ENCODE results near the gene RESP18.
A peak's percentile ranks its signal among the peaks of the same experiment; 100 is the strongest.

RESP18 gene

DNA sequence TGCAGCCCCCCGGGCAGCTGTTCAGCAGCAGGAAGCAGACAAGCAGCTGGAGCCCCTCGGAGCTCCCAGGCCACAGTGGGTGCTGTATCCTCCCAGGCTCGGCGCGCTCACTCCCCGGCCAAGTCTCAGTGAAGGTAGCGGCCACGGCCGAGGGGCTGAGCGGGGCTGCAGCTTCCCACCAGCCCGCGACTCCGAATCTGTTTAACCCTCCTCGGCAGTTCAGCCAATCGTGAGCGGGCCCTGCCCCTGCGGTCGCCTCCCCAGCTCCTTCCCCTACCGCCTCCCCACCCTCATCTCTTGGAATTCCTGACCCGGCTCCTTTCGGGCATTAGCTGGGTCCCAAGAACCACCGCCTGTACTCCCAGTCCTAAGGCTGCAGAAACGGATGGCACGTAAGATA, at the start of gene RESP18:
RESP18 (minus strand) TSS at position 203 of the 400 bp plus-strand sequence.
- DNase-seq (ENCODE audit: low read depth): no peak

DNA sequence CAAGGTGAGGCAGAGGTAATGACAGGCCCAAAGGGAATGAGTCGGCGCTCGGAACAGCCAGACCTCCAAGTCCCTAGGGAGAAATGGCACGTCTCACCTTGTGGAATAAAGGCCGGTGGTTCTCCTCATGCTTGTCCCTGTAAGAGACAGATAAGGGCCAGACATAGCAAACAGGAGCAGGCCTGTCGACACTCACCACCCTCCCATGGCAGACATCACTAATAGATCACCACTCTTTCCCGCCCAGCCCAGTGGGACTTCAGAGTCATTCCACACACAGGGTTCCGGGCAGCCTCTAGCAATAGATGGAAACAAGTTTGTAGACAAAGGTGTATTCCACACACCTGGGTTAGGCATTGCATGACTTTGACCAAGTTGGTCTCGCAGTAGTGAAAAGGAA, 48.9 kb upstream of the RESP18 start:
- DNase-seq (ENCODE audit: low read depth): no peak

- DNase-seq (ENCODE audit: low read depth): no peak
These were observed 48.4 kb upstream of the RESP18 start for GRCh38 chr2:219380926-219381325.

DNA sequence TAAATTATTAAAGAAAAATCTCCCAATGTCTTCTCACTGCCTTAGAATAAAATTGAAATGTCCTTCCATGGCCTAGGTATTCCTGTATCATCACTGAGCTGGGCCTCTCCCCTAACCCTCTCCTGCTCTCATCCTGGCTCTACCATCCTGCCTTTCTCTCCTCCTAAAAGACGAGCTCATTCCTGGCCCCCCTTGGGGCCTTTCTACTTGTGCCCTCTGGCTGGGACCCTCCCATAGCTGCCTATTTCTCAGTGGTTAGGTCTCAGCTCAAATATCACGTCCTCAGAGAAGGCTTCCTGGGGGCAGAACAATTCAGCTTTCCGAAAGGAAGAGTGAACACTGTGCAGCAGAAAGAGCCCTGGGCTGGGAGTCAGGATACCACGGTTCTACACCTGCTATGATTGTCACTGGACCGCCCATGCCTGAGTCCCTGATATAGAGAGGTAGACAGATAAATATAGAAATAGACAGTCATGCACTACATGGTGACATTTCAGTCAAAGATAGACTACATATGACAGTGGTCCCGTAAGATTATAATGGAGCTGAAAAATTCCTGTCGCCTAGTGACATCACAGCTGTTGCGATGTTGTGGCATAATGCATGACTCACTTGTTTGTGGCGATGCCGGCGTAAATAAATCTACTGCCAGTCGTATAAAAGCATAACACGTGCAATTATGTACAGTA, 45.8 kb upstream of the RESP18 start:
- DNase-seq (ENCODE audit: low read depth): no peak

DNA sequence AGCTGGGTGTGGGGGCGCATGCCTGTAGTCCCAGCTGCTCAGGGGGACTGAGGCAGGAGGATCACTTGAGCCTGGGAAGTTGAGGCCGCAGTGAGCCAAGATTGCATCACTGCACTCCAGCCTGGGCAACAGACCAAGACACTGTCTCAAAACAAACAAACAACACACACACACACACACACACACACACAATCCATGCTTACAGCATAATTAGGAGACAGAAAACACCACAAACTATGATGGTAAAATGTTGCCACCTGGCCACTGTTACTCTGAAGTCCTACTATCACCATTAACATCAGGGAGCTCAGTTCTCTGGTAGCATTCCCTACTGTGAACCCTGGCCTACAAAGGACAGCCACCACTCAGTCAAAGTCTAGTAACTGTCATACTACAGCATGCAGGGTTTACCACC, 36.9 kb upstream of the RESP18 start:
- no peak for DNase-seq (ENCODE audit: low read depth)

DNA sequence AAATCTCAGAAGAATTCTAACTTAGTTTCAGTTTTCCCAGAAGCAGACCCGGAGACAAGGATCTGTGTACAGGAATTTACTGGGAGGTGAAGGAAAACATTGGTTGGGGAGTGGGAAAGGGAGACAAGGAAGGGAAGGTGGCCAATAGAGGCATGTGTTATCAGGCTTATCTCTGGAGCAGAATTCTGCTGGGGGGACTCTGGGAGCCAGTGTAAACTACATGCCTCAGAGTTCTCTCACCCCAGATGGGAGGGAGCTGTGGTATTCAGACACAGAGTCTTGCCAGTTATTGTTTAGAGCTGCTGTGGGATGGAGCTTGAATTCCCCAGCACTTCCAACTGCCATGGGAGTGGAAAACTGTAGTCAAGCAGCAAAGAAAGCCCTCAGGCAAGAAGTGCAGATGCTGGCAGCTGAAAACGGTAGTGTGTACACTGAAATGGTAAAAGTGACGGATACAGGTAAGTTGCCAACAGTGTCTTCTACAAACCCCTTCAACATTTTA, 36.2 kb upstream of the RESP18 start:
- DNase-seq (ENCODE audit: low read depth): no peak

DNA sequence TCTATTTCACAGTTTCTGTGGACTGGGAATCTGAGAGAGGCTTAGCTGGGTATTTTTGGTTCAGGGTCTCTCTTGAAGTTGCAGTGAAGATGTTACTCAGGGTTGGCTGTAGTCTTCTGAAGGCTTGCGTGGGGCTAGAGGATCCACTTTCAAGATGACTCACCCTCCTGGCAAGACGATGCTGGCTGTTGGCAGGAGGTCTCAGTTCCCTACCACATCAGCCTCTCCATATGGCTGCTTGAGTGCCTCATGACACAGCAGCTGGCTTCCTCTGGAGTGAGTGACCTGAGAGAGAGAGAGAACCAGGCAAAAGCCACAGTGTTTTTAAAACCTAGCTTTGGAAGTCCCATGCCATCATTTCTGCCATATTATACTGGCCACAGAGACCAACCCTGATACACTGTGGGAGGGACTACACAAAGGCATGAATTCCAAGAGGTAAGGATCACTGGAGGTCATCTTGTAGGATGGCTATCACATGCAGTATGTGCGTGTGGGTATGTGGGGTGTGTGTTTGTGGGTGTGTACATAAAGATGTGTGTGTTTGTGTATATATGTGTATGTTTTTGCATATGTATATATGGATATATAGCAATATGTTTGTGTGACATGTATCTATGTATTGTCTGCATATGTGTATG, 30.1 kb upstream of the RESP18 start:
- DNase-seq (ENCODE audit: low read depth): no peak

- no peak for DNase-seq (ENCODE audit: low read depth)
These were observed 29.5 kb upstream of the RESP18 start for GRCh38 chr2:219362072-219362471.

DNA sequence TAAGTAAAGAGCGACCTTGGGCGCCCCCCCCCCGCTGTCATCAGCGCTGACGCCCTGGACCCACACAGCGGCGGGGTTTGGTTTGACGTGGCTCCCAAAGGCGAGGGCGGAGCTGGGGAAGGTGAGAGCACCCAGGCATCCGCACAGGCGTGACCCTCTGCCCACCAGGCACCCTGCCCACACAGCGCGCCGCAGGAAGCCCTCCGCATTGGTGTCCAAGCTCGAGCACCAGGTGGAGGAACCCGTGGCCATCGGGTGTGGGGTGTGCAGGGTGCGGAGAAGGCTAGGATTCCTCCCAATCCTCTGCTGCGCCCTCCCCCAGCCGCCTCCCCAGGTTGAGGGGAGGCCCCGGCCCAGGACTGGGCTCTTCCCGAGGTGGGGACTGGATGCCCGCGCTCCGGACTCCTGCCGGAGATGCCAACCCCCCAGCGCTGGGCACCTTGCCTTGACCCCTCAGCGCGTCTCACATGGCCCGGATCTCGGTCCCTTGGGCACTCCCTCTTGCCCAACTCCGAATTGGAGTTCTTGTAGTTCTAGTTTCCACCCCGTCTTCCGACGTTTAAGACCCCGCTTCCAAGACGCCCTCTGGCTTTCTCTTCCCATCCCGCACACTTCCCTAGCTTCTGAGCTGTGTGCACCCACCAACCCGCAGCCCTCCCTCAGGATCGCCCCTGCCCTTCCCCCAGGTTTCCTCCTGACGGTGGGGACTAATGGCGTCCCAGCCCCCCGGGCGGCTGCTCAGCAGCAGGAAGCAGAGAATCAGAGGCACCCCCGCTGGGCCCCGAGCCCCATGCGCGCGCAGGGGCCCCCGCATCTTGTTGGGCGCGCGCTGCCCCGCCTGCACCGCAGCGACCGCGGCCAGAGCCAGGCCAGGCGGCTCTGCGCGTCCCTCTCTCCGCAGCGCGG, 25.9 kb upstream of the RESP18 start:
- DNase-seq (ENCODE audit: low read depth): no peak

DNA sequence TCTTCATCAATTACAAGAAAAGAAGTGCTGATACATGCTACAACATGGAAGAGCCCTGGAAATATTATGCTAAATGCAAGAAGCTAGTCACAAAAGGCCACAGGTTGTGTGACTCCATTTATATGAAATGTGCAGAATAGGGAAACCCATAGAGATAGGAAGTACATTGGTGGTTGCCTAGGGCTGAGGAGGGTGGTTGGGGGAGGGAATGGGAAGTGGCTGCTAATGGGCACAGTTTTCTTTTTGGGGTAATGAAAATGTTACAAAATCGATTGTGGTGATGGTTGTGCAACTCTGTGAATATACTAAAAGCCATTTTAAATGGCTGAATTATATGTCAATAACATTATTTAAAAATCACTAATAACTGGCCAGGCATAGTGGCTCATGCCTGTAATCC, 24.3 kb upstream of the RESP18 start:
- DNase-seq (ENCODE audit: low read depth): no peak

DNA sequence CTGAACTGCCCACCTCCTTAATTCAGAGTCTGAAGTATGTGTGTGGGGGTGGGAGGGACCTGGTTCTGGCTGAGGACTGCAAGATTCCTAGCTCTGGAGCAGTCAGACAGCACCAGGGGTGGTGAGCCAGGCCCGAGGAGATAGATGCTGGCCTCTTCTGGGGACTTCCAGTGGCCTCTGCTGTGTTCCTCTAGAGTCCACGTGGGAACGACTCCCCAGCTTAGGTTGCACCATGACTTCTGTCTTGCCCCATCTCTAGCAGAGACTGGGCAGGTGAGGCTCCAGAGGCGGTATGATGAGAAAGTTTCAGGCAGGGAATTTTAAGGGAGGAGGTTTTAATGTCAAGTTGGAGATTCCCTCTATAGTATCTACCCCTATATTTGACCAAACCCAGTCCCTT, 22.0 kb upstream of the RESP18 start:
- no peak for DNase-seq (ENCODE audit: low read depth)

DNA sequence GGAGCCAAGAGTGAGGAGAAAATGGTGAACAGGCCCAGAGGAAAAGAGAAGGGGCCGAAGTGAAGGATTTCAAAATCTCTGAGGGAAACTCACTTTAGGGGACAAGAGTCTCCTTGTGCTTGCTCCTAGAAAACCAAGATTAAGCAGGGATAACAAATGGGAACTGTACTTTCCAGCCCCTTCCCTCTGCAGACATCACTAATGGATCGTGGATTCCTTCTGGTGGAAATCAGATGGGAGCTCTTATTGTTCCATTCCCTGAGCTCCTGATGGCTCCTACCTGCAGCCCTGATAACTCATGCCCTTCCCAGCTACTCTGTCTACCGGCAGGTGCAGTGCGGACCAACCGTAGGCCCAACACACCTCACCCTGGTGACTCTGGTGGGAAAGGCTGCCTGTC, 20.6 kb upstream of the RESP18 start:
- no peak for DNase-seq (ENCODE audit: low read depth)

DNA sequence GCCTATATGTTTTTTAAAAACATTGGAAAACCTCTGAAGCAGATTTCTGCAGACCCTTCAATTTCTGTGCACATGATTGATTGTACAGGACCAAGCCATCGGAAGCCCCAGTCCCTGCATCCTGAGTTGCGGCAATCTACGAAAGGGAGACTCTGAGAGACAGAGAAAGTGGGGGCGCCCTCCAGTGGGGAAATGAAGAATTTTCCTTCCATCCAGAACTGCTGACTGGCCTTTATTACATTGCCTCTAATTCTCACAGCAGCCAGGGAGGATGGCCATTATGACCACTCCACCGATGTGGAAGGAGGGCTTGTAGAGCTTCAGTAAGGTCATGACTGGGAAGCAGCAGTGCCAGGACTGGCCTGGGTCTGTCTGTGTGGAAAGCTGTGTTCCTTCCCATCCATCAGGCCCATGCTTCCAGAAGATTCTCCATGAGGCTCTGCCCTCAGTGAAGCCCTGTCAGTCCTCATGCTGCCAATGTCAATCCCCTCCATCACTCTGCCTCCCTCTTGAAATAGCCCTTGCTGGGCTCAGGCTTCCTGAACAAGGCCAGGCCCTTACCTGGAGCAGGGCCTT, 20.0 kb upstream of the RESP18 start:
- DNase-seq (ENCODE audit: low read depth): peak; percentile 39

DNA sequence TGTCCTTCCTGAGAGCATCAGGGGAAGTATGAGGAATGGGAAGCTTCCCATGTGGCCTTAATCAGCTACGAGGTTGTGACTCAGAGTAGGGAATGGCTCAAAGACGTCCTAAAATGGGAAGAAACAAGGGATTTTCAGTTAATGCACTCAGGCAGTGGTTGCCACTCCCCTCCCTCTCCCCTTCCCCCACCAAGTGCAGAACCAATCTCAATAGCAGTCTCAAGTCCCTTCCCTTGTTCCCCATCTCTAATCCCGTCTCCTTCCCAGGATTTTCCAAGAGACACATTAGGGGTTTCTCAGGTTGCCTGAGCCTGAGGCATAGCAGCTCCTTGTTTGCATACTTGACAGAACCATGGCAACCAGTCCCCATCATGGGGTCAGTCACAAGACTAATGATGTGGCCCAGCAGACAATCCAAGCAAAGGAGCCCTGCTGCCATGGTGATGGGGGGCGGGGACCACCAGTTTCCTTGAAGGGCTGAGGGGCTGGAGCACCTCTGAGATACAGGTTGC, 18.2 kb upstream of the RESP18 start:
- DNase-seq (ENCODE audit: low read depth): no peak

- DNase-seq (ENCODE audit: low read depth): no peak
These were observed 17.7 kb upstream of the RESP18 start for GRCh38 chr2:219350215-219350614.

DNA sequence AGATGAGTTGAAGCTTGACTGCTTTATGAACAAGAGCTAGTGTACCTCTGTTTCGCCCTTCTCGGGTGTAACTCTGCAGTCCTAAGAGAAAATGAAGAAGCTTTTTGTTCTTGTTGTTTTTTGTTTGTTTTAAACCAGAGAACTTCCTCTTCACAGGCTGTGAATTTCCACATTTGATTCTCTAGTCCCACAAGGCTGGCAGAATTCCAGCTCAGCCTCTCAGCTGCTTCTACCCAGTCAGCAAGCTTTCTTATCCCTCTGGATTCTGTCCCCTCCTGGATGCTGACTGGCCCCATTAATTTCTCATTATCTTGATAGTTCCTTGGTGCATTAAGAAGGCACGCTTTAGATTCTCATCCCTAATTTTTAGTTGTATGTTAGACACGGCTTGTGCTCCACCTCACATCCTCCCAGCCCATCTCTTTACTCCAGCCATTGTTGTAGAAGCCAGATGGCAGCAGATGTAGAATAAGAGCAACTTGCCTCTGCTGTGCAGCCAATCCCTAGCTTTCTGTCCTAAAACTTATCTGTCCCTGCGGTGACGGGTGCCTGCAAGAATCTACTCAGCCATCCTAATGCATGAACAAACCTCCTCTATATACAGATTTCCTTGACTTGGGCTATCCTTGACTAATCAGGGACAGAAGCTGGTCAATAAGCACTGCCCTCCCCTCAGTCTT, 12.3 kb upstream of the RESP18 start:
- no peak for DNase-seq (ENCODE audit: low read depth)

DNA sequence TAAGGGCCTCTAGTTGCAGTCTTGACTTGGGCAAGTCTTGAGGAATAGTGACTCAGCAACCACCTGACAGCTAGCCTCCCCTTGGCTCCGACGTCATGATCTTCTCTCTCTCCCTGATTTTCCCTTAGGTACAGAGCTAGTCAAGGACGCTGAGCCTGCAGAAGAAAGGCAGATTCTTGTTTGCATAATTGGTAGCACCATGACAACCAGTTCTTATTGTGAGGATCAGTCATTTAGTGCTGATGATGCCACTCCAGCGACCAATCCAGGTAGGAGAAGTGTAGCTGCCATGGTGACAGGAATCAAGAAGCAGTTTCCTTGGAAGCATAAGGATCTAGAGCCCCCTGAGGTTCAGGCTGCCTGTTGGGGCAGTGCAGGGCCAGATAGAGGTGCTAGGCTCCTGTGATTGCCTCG, 2.8 kb upstream of the RESP18 start:
- DNase-seq (ENCODE audit: low read depth): no peak

GRCh38 chr2:219334076-219334475, 1.5 kb upstream of the RESP18 start:
- DNase-seq (ENCODE audit: low read depth): no peak

- no peak for DNase-seq (ENCODE audit: low read depth)
These were observed 857 bp downstream of the RESP18 start for GRCh38 chr2:219331560-219332213.

DNA sequence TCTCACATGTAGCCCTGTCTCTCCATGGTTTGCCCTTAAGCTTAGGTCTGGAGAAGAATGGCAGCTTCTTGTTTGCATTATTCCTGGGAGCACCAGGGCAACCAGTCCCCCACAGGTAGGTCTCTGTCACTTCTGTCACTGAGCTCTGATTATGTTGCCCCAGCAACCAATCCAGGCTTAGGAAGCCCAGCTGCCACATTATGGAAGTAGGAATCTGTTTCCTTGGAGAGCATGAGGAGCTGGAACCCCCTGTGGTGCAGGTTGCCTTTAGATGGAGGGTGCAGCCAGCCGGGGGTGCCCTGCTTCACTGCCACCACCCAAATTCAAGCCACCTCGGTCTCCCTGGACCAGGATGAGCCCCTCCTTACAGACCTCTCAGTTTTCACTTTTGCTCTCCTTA, 4.8 kb downstream of the RESP18 start:
- DNase-seq (ENCODE audit: low read depth): no peak

Data from activated gamma-delta T cell treated with anti-CD3 and anti-CD28 coated beads, Interleukin-2, amount 50 U/mL, for 16 hours (primary cell).